GM12891 (cell line): Measurements from ENCODE around the gene UNC93B1.
"Not testable (repeated sequence)": the region's sequence is repeated elsewhere in the genome, so short reads cannot be mapped to it uniquely, and the experiment has no call there.

Experiments used
- DNase-seq: peaks from one replicate; pipeline ENCODE4 v3.0.0; 2011; ENCODE audit warnings: low spot score; ENCODE audit not compliant: insufficient read length
- FAIRE-seq: peaks from 2 replicates; lab custom pipeline; 2011; peaks lifted over from hg19 to GRCh38; lab: Jason Lieb, UNC
- PAX5 ChIP-seq: IDR thresholded peaks from 2 replicates; pipeline ENCODE4 v1.6.1; 2011; ENCODE audit warnings: low read length, moderate library complexity, mild to moderate bottlenecking; ENCODE audit not compliant: insufficient read depth, severe bottlenecking
- POLR2A ChIP-seq: IDR thresholded peaks from 2 replicates; pipeline ENCODE4 v1.6.1; 2011; ENCODE audit warnings: low read depth, low read length, control low read depth
- POLR2AphosphoS5 ChIP-seq: IDR thresholded peaks from 2 replicates; pipeline ENCODE4 v1.6.1; 2011; ENCODE audit warnings: low read depth, low read length, control low read depth
- POU2F2 ChIP-seq: IDR thresholded peaks from 2 replicates; pipeline ENCODE4 v1.6.1; 2011; ENCODE audit warnings: low read depth, mild to moderate bottlenecking, control low read depth, low read length, moderate library complexity
- SPI1 ChIP-seq: IDR thresholded peaks from 2 replicates; pipeline ENCODE4 v1.6.1; 2011; ENCODE audit warnings: low read depth, low read length, control low read depth
- TAF1 ChIP-seq: IDR thresholded peaks from 2 replicates; pipeline ENCODE4 v1.6.1; 2011; ENCODE audit warnings: low read depth, low read length, control low read depth

UNC93B1 gene

DNA sequence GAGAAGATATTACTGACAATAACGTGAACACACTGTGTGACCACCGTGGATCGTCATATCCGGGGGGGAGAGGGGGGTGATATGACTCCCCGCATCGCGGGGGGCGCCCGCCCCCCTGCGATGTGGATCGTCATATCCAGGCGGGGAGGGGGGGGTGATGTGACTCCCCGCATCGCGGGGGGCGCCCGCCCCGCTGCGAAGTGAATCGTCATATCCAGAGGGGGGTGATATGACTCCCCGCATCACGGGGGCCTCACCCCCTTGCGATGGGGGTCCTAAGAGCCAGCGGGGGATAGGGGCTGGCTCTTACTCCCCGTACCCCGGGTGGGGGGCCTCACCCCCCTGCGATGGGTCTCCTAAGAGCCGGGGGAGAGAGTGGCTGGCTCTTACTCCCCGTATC lies 19.9 kb downstream of the UNC93B1 start:
- no peak for TF ChIP-seq POLR2A
- TF ChIP-seq POU2F2, result no peak
- no peak for TF ChIP-seq POLR2AphosphoS5
- no peak for TF ChIP-seq TAF1
- no peak for TF ChIP-seq SPI1
- no peak for TF ChIP-seq PAX5
- DNase-seq (no peak), FAIRE-seq (no peak)

DNA sequence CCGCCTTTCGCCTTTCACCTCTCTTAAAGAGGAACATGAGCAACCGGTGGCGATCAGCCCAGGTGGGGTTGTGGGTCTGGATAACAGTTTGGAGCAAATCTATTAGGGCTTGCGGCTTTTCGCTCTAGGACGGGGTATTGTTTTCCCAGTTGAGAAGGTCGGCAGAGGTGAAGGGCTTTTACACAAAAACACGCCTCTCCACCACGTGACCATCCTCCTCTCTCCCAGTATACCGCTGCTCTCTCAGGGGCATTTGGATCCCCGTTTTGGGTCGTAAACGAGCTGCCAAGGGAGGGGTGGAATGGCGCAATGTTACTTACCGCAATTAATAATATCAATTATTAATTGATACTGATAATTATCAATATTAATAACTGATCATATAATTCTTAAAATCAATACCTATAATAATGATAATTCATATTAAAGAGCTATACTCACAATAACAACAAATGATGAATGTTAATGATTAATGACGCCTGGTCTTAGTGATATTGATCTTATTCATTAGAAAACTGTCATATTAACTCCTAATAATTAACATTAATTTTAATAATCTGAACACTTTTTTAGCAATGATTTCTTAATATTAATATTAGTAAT lies 21.5 kb downstream of the UNC93B1 start:
- not testable (repeated sequence) for FAIRE-seq, DNase-seq

DNA sequence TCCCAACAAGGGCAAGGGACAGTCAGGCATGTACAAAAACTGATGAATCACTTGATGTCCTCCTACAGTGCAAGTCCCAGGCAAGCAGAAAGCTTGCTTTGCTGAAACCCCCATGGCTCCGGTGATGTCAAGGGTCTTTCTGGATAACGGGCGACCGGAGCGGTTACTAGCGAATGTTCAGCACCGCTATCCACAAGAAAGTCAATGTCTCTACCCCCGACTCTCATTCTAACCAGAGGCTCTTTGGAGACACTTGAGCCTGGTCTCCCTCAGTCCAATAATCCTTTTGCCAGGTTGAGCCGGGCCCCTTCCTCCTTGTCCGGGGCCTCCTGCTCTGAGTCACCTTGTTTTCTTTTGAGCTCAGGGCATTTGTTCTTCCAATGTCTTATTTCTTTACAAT lies 22.7 kb downstream of the UNC93B1 start:
- not testable (repeated sequence) for FAIRE-seq, DNase-seq

DNA sequence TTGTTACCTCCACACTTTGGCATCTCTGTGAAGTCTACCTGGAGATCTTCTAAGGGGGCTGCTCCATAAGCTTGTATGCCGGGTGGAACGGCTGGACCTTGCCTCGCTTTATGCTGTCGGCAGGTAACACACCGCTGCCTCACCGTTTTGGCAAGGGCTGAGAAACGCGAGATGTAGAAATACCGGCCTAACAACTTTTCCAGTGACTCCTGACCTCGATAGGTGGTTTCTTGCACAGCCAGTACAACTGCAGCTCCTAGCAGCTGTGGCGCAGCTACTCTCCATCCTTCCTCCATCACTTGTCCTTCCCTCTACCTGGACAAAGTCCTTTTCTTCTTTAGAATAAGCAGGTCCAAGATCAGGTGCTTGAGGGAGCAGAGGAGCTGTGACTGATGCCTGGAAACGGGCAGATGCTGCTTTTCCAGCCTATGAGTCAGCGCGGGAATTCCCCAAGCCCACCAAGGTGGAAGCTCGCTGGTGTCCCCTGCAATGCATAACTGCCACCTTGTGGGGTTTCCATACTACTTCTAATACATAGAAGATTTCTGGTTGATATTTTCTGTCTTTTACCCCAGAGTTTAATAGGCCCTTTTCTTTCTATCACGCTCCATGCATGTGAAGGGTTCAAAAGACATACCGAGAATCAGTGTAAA lies 25.0 kb downstream of the UNC93B1 start:
- DNase-seq, FAIRE-seq: not testable (repeated sequence)

- not testable (repeated sequence) for FAIRE-seq, DNase-seq
Measured at GRCh38 chr11:67974746-67975145, 29.2 kb downstream of the UNC93B1 start.

DNA sequence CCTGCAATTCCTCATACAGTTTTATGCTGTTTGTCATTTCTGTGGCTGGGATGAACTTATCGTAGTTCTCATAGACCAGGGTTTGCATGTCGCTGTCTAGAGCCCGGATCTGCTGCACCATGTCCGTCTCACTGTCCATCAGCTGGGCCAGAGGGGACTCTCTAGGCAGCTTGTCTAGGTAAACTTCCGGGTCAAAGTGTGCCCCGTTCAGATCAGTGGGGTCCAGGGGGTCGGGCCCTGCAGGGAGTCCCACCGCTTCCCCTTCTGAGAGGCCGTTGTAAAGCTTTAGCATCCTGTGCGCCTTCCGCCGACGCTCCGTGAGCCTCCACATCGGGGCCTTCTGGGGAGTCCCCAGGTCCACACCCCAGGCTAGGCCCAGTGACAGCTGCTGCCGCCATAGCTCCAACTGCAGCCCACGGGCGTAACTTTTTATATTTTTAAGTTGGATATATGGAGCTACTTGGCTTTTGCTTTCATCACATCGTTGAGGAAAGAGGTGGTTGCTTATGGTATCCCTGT lies 38.0 kb downstream of the UNC93B1 start:
- not testable (repeated sequence) for FAIRE-seq, DNase-seq

- peak; percentile 38 for FAIRE-seq
Measured at GRCh38 chr11:67964746-67965145, 39.2 kb downstream of the UNC93B1 start.

GRCh38 chr11:67963879-67964278 lies 40.0 kb downstream of the UNC93B1 start:
- not testable (repeated sequence) for FAIRE-seq, DNase-seq

More at GRCh38 chr11:67964746-67965145, 39.2 kb downstream of the UNC93B1 start:
- not testable (repeated sequence) for DNase-seq

- FAIRE-seq, DNase-seq: not testable (repeated sequence)
Measured at GRCh38 chr11:67963217-67963616, 40.7 kb downstream of the UNC93B1 start.

GRCh38 chr11:67956236-67956635 lies 47.7 kb downstream of the UNC93B1 start:
- not testable (repeated sequence) for DNase-seq, FAIRE-seq

DNA sequence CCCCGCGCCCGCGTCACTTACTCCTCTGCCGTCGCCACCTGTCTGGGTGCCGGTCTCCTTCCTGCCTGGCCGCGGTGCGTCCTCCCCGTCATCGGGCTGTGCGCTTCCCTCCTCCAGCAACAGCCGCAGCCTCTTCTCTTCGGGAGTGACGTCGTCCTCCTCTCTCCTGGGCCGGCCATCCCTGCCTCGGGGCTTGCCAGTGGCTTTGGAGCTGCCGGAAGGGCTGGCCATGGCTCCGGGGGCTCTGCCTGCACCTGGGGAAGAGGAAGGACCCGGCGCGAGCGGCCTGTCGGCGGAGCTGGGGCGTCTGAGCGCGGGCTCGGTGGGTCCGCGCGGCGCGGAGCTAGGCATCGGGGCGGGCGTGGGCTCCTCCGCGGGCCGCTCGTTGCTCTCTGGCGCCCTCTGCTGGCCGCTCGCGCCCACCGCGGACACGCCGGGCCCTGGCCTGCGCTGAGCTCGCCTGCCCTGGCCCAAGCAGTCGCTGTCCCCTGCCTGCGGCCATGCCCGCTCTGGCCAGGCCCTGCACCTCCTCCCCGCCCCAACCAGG lies 48.4 kb downstream of the UNC93B1 start:
- not testable (repeated sequence) for FAIRE-seq
- peak; percentile 85 for DNase-seq

- not testable (repeated sequence) for DNase-seq, FAIRE-seq
Measured at GRCh38 chr11:67954971-67955370, 48.9 kb downstream of the UNC93B1 start.

- not testable (repeated sequence) for FAIRE-seq, DNase-seq
Measured at GRCh38 chr11:67954251-67954650, 49.6 kb downstream of the UNC93B1 start.

DNA sequence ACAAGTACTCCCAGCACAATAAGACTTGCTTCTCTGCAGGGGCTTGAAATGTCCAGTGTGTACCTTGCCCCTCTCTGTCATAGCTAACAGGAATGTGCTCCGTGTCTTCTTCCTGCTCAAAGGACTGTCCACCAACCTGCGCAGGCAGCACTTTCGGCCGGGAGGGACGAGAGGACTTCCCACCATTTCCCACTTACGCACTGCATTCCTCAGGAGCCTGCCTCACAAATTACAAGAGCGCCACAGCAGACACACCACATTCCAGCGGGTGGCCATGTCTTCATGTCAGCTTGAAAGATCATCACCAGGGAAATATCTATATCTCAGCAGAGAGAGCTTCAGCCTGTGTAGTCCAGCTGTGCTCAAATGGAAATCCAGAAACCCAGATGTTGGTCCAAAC lies 53.2 kb downstream of the UNC93B1 start:
- FAIRE-seq, DNase-seq: not testable (repeated sequence)

DNA sequence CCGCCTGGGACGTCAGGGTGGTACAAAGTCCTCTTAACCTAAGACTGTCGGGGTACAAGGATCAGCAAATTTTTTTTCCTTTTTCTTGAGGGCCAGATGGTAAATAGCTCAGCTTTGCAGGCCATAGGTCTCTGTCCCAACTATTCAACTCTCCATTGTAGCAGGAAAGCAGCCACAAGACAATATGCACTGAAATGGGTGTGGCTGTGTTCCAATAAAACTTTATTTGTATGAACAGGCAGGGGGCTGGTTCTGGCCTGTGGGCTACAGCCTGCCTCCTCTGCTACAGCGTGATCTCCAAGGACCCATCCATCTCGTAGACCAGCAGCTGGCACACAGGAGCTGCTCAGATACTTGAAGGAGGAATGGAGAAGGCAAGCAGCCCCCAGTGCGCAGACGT lies 56.1 kb downstream of the UNC93B1 start:
- not testable (repeated sequence) for DNase-seq, FAIRE-seq

DNA sequence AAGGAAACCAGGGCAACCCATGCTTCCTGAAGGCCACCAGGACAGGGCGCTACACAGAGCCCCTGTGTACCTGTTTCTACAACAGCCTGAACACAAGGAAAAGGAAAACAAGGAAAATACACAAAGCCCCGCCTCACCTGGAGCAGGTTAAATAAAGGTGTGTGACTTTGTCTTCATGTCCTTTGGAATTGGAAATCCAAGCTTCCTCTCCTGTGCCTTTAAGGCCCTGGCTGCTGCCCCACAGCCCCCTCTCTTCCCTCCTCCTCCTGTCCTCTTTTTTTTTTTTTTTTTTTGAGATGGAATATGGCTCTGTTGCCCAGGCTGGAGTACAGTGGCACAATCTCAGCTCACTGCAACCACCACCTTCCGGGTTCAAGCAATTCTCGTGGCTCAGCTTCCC lies 57.5 kb downstream of the UNC93B1 start:
- not testable (repeated sequence) for DNase-seq, FAIRE-seq

DNA sequence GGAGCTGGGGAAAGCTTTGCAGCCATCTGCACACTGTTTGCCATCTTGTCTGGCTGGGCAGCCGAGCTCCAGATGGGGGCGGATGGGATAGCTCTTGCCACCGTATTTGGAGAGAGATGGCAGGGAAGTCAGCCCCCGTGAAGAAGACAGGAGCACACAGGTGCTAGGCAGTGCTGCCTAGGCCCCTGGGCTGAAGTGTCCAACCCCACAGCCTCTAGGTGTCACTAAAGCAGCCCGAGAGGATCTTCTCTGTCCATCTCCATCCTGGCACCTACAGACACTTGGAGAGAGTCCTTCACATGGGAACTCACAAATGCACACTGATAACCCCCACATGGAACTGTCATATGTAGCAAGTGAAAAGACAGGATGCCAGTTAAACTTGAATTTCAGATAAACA lies 60.5 kb downstream of the UNC93B1 start:
- FAIRE-seq, DNase-seq: not testable (repeated sequence)
